ENCODE results near the gene DNTT. TPM values are rescaled to one million over a fixed set of nuclear protein-coding genes. Genes with fewer than 3 reads are reported as not detected.

The DNTT gene
- total and polyA plus RNA-seq, 2 experiments from 2014 or later = not detected

GRCh38 chr10:96297486-96297885 is 6.7 kb upstream of the DNTT start:
- 38 to 40% methylated on average over 2 of the region's 2 CpGs for WGBS, 2 experiments (ENCODE audit: low coverage in 1 of 2, low lambda C conversion rate in 2 of 2, missing lambda C conversion rate in 2 of 2)

GRCh38 chr10:96298362-96298761 is 5.9 kb upstream of the DNTT start:
- in situ Hi-C loops (cut with MboI) = loop anchor here (25.0 kb wide), 1 partner anchor 286 kb away; no protein-coding TSS in a partner anchor

More at GRCh38 chr10:96297486-96297885, 6.7 kb upstream of the DNTT start:
- peaks cover 11% of the 10 kb centered on the region; the same call in 1 of the 2 replicates for H3K27me3 ChIP-seq (replicated peaks; ENCODE audit: insufficient read depth)
- H3K9me2 ChIP-seq (ENCODE audit: insufficient read depth) = no peaks in the 10 kb centered on the region
- TF ChIP-seq EZH2phosphoT487 (IDR thresholded peaks at IDR 0.05; ENCODE audit: insufficient read depth, low read depth) = no peak
- no peak for TF ChIP-seq EZH2 (IDR thresholded peaks at IDR 0.05; ENCODE audit: insufficient read depth, poor library complexity, severe bottlenecking)
- no peak overlapping the region for H2AFZ ChIP-seq
- H3F3A ChIP-seq (ENCODE audit: insufficient read depth) = no peaks in the 10 kb centered on the region
- in situ Hi-C loops (cut with MboI) = loop anchor here (25.0 kb wide), 1 partner anchor 285 kb away; no protein-coding TSS in a partner anchor
- H3K9me3 ChIP-seq (ENCODE audit: low read depth) = no peaks in the 10 kb centered on the region
- H3K79me2 ChIP-seq (ENCODE audit: insufficient read depth) = no peaks in the 10 kb centered on the region
- no peak overlapping the region for H3K4me3 ChIP-seq
- no peaks in the 10 kb centered on the region for H3K36me3 ChIP-seq (ENCODE audit: low read depth)
- no peak overlapping the region for H3K9ac ChIP-seq
- H3K27ac ChIP-seq = no peak overlapping the region
- H3K4me2 ChIP-seq (ENCODE audit: unreplicated experiment) = no peak overlapping the region
- H4K20me1 ChIP-seq (ENCODE audit: insufficient read depth) = no peaks in the 10 kb centered on the region
- no peaks in the 10 kb centered on the region for H3K4me1 ChIP-seq (ENCODE audit: insufficient read depth)
- DNase-seq = no peak

GRCh38 chr10:96299383-96299782 is 4.9 kb upstream of the DNTT start:
- no peaks in the 10 kb centered on the region for H3F3A ChIP-seq (ENCODE audit: insufficient read depth)
- H3K4me3 ChIP-seq = no peak overlapping the region
- H2AFZ ChIP-seq = no peak overlapping the region
- TF ChIP-seq EZH2phosphoT487 (IDR thresholded peaks at IDR 0.05; ENCODE audit: insufficient read depth, low read depth) (no peak), EZH2 (IDR thresholded peaks at IDR 0.05; ENCODE audit: insufficient read depth, poor library complexity, severe bottlenecking) (no peak)
- in situ Hi-C loops (cut with MboI) = loop anchor here (25.0 kb wide), 1 partner anchor 287 kb away; no protein-coding TSS in a partner anchor
- H3K9me3 ChIP-seq (ENCODE audit: low read depth) = no peaks in the 10 kb centered on the region
- H3K4me2 ChIP-seq (ENCODE audit: unreplicated experiment) = no peak overlapping the region
- no peaks in the 10 kb centered on the region for H3K79me2 ChIP-seq (ENCODE audit: insufficient read depth)
- peaks cover 11% of the 10 kb centered on the region; the same call in 1 of the 2 replicates for H3K27me3 ChIP-seq (replicated peaks; ENCODE audit: insufficient read depth)
- WGBS, 2 experiments (ENCODE audit: low coverage in 1 of 2, low lambda C conversion rate in 2 of 2, missing lambda C conversion rate in 2 of 2) = 24 to 30% methylated on average over 5 of the region's 5 CpGs
- no peaks in the 10 kb centered on the region for H3K4me1 ChIP-seq (ENCODE audit: insufficient read depth)
- no peak for DNase-seq
- H3K9me2 ChIP-seq (ENCODE audit: insufficient read depth) = no peaks in the 10 kb centered on the region
- H4K20me1 ChIP-seq (ENCODE audit: insufficient read depth) = no peaks in the 10 kb centered on the region
- H3K9ac ChIP-seq = no peak overlapping the region
- H3K27ac ChIP-seq = no peak overlapping the region
- H3K36me3 ChIP-seq (ENCODE audit: low read depth) = no peaks in the 10 kb centered on the region

More at GRCh38 chr10:96298362-96298761, 5.9 kb upstream of the DNTT start:
- TF ChIP-seq EZH2phosphoT487 (IDR thresholded peaks at IDR 0.05; ENCODE audit: insufficient read depth, low read depth) = no peak
- no peak for TF ChIP-seq EZH2 (IDR thresholded peaks at IDR 0.05; ENCODE audit: insufficient read depth, poor library complexity, severe bottlenecking)
- no peak overlapping the region for H3K4me3 ChIP-seq
- no peaks in the 10 kb centered on the region for H3K4me1 ChIP-seq (ENCODE audit: insufficient read depth)
- 55 to 61% methylated on average over 3 of the region's 3 CpGs for WGBS, 2 experiments (ENCODE audit: low coverage in 1 of 2, low lambda C conversion rate in 2 of 2, missing lambda C conversion rate in 2 of 2)
- H3K4me2 ChIP-seq (ENCODE audit: unreplicated experiment) = no peak overlapping the region
- no peak overlapping the region for H3K9ac ChIP-seq
- H3K9me3 ChIP-seq (ENCODE audit: low read depth) = no peaks in the 10 kb centered on the region
- H3F3A ChIP-seq (ENCODE audit: insufficient read depth) = no peaks in the 10 kb centered on the region
- H4K20me1 ChIP-seq (ENCODE audit: insufficient read depth) = no peaks in the 10 kb centered on the region
- no peaks in the 10 kb centered on the region for H3K79me2 ChIP-seq (ENCODE audit: insufficient read depth)
- H2AFZ ChIP-seq = no peak overlapping the region
- H3K36me3 ChIP-seq (ENCODE audit: low read depth) = no peaks in the 10 kb centered on the region
- DNase-seq = no peak
- no peak overlapping the region for H3K27ac ChIP-seq
- H3K9me2 ChIP-seq (ENCODE audit: insufficient read depth) = no peaks in the 10 kb centered on the region
- H3K27me3 ChIP-seq (replicated peaks; ENCODE audit: insufficient read depth) = peaks cover 11% of the 10 kb centered on the region; the same call in 1 of the 2 replicates

- Histone ChIP-seq H3K4me2 (ENCODE audit: unreplicated experiment) (no peak overlapping the region), H3K36me3 (ENCODE audit: low read depth) (no peaks in the 10 kb centered on the region), H4K20me1 (ENCODE audit: insufficient read depth) (no peaks in the 10 kb centered on the region), H3K9me3 (ENCODE audit: low read depth) (no peaks in the 10 kb centered on the region), H3K9me2 (ENCODE audit: insufficient read depth) (no peaks in the 10 kb centered on the region), H3K4me3 (no peak overlapping the region), H3K27ac (no peak overlapping the region), H3F3A (ENCODE audit: insufficient read depth) (no peaks in the 10 kb centered on the region), H2AFZ (no peak overlapping the region), H3K27me3 (replicated peaks; ENCODE audit: insufficient read depth) (peaks cover 11% of the 10 kb centered on the region; the same call in 1 of the 2 replicates), H3K79me2 (ENCODE audit: insufficient read depth) (no peaks in the 10 kb centered on the region), H3K4me1 (ENCODE audit: insufficient read depth) (no peaks in the 10 kb centered on the region), H3K9ac (no peak overlapping the region)
- 0% methylated on average over 1 of the region's 1 CpG for WGBS, 2 experiments (ENCODE audit: low coverage in 1 of 2, low lambda C conversion rate in 2 of 2, missing lambda C conversion rate in 2 of 2)
- in situ Hi-C loops (cut with MboI) = no loop called here
- TF ChIP-seq EZH2phosphoT487 (IDR thresholded peaks at IDR 0.05; ENCODE audit: insufficient read depth, low read depth) (no peak), EZH2 (IDR thresholded peaks at IDR 0.05; ENCODE audit: insufficient read depth, poor library complexity, severe bottlenecking) (no peak)
- DNase-seq = no peak
Observed at GRCh38 chr10:96301616-96302015, 2.6 kb upstream of the DNTT start.

All from GM23248 (cell line).